ENCODE results near the gene LGALS3BP.
"Not testable (repeated sequence)": the region's sequence is repeated elsewhere in the genome, so short reads cannot be mapped to it uniquely, and the experiment has no call there.

LGALS3BP gene

GRCh38 chr17:78977997-78978973 is 1.4 kb downstream of the LGALS3BP start:
- DNase-seq: no peak

- no peak for DNase-seq
Observed at GRCh38 chr17:78977681-78977943, 2.1 kb downstream of the LGALS3BP start.

- no peak for DNase-seq
Observed at GRCh38 chr17:78976907-78977680, 2.6 kb downstream of the LGALS3BP start.

- no peak for DNase-seq
Observed at GRCh38 chr17:78974635-78975591, 4.8 kb downstream of the LGALS3BP start.

GRCh38 chr17:78973792-78974520 is 5.8 kb downstream of the LGALS3BP start:
- no peak for DNase-seq

GRCh38 chr17:78973196-78973595 is 6.5 kb downstream of the LGALS3BP start:
- no peak for DNase-seq

GRCh38 chr17:78972507-78973105 is 7.1 kb downstream of the LGALS3BP start:
- DNase-seq: no peak

- DNase-seq: no peak
Observed at GRCh38 chr17:78971756-78972506, 7.8 kb downstream of the LGALS3BP start.

GRCh38 chr17:78970834-78971755 is 8.6 kb downstream of the LGALS3BP start:
- peak; percentile 69 for DNase-seq

- no peak for DNase-seq
Observed at GRCh38 chr17:78969865-78970264, 9.9 kb downstream of the LGALS3BP start.

GRCh38 chr17:78967782-78968362 is 11.9 kb downstream of the LGALS3BP start:
- DNase-seq: no peak

- no peak for DNase-seq
Observed at GRCh38 chr17:78966910-78967600, 12.7 kb downstream of the LGALS3BP start.

- no peak for DNase-seq
Observed at GRCh38 chr17:78966123-78966813, 13.5 kb downstream of the LGALS3BP start.

- DNase-seq: no peak
Observed at GRCh38 chr17:78965491-78965924, 14.2 kb downstream of the LGALS3BP start.

GRCh38 chr17:78963378-78963777 is 16.3 kb downstream of the LGALS3BP start:
- no peak for DNase-seq

- DNase-seq: not testable (repeated sequence)
Observed at GRCh38 chr17:78962984-78963348, 16.8 kb downstream of the LGALS3BP start.

GRCh38 chr17:78962345-78962983 is 17.3 kb downstream of the LGALS3BP start:
- DNase-seq: no peak

GRCh38 chr17:78961571-78961970 is 18.2 kb downstream of the LGALS3BP start:
- no peak for DNase-seq
